HG03159 (cell line): Measurements from ENCODE around the gene HCCS.
"Not testable (repeated sequence)": the region's sequence is repeated elsewhere in the genome, so short reads cannot be mapped to it uniquely, and the experiment has no call there.

Experiments used
- ATAC-seq: cut with Tn5 transposase; IDR thresholded peaks from one replicate; pipeline ENCODE4 v1.9.1; 2021; ENCODE audit warnings: mild to moderate bottlenecking, moderate library complexity; ENCODE audit not compliant: unreplicated experiment

The HCCS gene

DNA sequence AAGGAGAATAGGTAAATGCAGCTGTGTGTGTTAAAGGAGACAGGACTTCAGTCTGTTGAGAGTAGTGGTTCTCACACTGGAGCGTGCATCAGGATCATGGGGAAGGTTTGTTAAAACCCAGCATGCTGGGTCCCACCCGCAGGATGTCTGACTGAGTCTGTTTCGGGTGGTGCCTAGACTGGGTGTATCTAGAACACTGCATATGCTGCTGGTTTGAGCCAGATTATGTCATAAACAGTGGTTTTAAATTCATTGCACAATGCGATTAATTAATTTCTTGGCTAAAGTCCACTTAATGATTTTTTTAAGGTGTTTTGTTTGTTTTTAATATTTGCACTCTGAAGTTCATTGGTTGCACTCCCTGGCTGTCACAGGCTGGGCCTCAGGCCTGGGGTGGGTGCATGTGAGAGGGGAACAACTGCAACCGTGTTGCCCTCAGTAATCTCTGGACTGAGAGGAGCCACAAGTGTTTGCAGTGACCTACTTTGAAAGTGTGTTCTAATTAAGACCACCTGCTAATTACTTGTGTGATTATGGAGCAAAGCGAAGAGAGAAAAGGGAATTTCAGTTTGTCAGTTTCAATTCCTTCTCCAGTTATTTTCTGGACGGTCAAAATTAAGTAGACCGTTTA, 8.3 kb downstream of the HCCS start:
- ATAC-seq = no peak

- ATAC-seq = not testable (repeated sequence)
These were observed 12.0 kb downstream of the HCCS start for GRCh38 chrX:11123087-11123486.

DNA sequence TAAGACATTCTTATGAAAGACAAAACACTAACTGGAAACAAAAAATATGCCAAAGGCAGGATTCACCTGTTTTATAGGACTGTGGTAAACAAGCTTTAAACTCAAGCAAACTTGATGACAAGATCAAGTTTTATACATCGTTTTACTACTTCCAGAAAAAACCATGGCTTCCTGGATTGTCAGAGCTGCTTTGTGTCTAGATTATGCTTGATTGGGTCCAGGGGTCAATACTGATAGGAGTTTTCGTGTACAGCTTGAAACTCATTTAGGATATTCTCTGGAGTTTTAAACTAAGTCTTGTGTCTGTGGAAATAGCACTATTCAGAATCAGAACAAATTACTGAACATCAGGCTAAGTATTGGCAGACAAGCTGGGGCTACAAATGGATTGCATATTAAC, 13.0 kb downstream of the HCCS start:
- ATAC-seq = no peak

DNA sequence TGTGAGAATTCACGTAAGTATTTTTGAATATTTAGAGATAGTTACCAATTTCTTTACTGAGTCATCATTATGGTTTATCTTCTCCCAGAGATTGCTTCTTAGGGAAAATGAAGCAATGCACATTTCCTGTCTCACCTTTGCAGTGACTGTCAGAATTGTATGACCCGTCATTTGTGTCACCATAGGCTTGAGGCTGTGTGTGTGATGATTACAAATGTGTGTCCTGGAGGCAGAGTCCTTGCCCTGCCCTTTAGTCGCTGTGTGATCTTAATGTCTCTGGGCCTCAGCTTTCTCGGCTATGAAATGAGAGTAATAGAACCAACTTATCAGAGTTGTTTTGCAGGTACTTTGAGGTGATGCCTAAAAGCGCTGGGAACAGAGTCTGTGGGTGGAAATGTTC, 13.9 kb downstream of the HCCS start:
- ATAC-seq = no peak

- no peak for ATAC-seq
These were observed 18.5 kb downstream of the HCCS start for GRCh38 chrX:11129534-11130105.

DNA sequence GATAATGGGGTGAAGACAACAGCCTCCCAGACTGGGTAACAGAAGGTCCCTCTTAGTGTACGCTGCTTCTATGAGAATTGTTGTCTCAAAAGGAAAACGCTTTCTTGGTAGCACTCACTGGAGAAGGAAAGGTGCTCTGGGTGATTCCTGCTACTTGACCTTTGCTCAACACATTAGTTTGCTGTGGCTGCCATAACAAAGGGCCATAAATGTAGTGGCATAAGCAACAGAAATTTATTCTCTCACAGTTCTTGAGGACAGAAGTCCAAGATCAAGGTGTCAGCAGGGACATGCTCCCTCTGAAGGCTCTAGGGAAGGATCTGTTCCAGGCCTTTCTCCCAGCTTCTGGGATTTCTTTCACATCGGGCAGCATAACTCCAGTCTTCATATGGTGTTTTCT, 19.0 kb downstream of the HCCS start:
- no peak for ATAC-seq

DNA sequence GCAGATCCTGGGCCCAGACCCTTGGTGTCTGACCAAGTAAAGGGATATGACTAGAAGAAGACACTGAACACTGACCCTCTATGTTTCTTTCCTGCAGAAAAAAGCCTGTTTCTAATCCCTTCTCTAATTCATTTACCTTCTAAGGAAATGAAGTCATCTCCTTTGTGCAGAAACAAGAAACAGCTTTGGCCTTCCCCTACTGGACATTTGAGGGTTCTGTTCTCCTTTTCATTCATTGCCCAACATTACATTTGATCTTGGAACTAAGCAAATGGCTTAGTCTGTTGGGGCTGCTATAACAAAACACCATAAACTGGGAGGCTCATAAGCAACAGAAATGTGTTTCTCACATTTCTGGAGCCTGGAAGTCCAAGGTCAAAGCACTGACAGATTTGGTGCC, 20.0 kb downstream of the HCCS start:
- no peak for ATAC-seq

- ATAC-seq = no peak
These were observed 24.5 kb downstream of the HCCS start for GRCh38 chrX:11135564-11136185.

DNA sequence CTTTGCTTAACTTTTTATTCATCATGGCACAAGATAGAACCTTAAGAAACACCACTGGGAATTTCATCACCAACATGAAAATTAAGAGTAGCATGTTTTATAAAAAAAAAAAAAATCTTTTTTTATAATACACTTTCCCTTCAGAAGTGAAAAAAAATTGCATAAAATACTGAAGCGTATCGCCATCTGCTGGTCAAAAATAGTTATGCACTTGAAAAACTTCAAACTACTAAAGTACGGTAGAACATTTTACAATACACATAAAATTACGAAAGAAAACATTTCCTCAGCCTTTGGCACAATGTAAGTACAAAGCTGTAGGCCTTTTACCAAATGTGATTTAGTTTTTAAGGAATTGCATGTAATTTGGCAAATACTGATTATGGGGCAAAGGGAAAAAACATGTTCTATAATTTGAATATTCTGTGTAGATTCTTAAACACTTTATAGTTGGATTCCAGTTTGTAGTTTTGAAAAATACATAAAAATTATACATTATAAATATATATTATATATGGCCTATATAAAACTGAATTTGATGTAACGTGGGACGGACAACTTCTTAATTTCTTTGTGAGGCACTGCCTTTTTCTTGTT, 26.5 kb downstream of the HCCS start:
- no peak for ATAC-seq

DNA sequence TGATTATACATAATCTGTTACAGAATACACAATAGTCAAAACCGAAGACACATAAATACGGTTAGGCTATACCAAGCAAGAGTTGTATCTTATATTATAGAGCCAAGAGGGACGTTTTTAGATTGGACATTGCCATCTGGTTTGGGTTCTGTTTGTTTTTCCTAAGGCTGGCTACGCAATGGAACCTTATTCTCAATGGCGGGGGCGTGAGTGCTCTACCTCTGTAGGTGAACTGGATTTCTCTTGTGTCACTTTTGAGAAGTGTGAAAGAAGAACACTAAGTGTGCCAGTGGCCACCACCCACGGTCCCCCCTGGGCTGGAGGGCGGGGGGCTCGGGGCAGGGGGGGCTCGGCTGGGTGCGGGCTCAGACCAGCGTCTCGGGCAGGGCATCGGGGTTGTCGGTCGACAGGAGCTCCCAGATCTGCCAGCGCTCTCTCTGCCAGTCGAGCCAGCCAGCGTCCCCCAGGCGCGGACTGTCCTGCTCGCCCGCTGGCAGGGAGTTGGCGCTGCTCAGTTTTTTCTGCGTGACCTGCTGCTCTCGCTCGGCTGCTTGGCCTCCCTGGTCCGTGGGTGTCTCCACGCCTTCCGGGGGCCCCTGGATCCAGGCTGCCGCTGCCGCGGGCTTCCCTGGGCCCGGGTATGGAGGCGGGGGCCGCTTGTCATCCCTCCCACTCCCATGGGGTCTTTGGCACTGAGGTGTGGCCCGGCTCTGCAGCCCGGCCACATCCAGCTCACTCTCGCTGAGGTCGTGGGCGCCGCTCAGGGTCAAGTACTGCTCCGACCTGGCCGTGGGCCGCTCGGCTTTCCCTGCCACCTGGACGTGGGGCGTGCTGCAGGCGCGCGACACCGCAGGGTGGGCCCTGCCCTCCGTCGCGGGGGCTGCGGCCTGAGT, 27.6 kb downstream of the HCCS start:
- no peak for ATAC-seq

GRCh38 chrX:11143931-11144678, 33.0 kb downstream of the HCCS start:
- peak; percentile 85 for ATAC-seq

GRCh38 chrX:11146411-11146810, 35.3 kb downstream of the HCCS start:
- ATAC-seq = no peak

GRCh38 chrX:11148401-11148800, 37.3 kb downstream of the HCCS start:
- no peak for ATAC-seq

- no peak for ATAC-seq
These were observed 40.8 kb downstream of the HCCS start for GRCh38 chrX:11151799-11152559.

DNA sequence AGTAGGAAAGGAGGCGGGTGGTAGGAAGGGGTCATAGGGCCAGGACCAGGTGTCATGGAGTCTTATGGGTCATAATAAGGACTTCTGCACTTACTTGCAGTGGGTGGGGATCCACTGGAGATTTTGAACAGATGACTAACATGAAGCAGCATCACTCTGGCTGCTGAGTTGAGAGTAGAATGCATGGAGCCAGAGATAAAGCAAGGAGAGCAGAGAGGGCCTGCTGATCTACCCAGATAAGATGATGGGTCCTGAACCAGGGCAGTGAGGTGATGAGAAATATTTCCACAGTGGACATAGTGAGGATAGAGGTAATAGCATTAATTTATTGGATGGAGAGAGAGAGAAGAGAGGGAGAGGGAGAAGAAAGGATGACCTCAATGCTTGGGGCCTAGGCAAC, 48.0 kb downstream of the HCCS start:
- no peak for ATAC-seq

GRCh38 chrX:11164433-11164832, 53.3 kb downstream of the HCCS start:
- no peak for ATAC-seq

- no peak for ATAC-seq
These were observed 60.8 kb downstream of the HCCS start for GRCh38 chrX:11171956-11172355.

DNA sequence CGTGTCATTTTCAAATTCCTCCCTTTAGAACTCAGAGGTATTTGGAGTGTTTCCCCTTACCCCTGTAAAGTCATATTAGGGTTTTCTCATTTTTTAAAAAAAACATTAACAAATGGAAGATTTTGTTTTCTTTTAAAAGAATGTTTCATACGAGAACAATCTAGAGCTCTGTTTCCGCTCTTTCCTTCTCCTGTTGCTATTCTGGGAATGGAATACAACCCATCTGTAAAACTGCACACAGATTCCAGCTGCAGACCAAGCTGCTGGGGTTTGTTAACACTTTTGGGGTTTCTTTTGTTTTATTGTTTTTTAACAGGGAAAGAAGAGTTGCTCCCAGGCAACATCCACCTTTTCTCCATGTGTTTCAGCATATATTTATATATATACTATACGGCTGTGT, 61.3 kb downstream of the HCCS start:
- no peak for ATAC-seq
